Kidney epithelial cell (primary cell): ENCODE data around the gene THADA. TPM values are rescaled to one million over a fixed set of nuclear protein-coding genes. Genes with fewer than 3 reads are reported as not detected.

Experiments used
- DNase-seq: peaks from one replicate; pipeline ENCODE4 v3.0.0-alpha.2; 2010; ENCODE audit warnings: low read depth
- H3K27me3 ChIP-seq: 2 replicates; pipeline ENCODE4 v1.6.0; 2011; ENCODE audit warnings: low read length; ENCODE audit not compliant: control insufficient read depth, insufficient read depth
- H3K36me3 ChIP-seq: 2 replicates; pipeline ENCODE4 v1.5.1; 2011; ENCODE audit warnings: low read length; ENCODE audit not compliant: control insufficient read depth, insufficient read depth
- H3K4me3 ChIP-seq: 2 replicates; pipeline ENCODE4 v1.5.1; 2011; ENCODE audit warnings: low read depth, mild to moderate bottlenecking, control low read depth, low read length
- total RNA-seq: library from RNA; depleted of rRNA; stranded (reverse); fragments of >200 nt; gene quantifications from 2 replicates; pipeline ENCODE4 v1.2.3, GENCODE V29; 2015
- TF ChIP-seq, protein P1 (sequence below): IDR thresholded peaks from 2 replicates; pipeline ENCODE4 v1.5.1; 2011; ENCODE audit warnings: mild to moderate bottlenecking, moderate library complexity, low read length, control low read depth, inconsistent platforms; ENCODE audit not compliant: insufficient read depth, poor library complexity, severe bottlenecking

THADA gene
- total RNA-seq, 1 donor from 2014 or later, result 21.5 TPM

GRCh38 chr2:43266711-43267111 lies 329.1 kb downstream of the THADA start:
- DNase-seq, result no peak
- TF ChIP-seq, protein P1, sequence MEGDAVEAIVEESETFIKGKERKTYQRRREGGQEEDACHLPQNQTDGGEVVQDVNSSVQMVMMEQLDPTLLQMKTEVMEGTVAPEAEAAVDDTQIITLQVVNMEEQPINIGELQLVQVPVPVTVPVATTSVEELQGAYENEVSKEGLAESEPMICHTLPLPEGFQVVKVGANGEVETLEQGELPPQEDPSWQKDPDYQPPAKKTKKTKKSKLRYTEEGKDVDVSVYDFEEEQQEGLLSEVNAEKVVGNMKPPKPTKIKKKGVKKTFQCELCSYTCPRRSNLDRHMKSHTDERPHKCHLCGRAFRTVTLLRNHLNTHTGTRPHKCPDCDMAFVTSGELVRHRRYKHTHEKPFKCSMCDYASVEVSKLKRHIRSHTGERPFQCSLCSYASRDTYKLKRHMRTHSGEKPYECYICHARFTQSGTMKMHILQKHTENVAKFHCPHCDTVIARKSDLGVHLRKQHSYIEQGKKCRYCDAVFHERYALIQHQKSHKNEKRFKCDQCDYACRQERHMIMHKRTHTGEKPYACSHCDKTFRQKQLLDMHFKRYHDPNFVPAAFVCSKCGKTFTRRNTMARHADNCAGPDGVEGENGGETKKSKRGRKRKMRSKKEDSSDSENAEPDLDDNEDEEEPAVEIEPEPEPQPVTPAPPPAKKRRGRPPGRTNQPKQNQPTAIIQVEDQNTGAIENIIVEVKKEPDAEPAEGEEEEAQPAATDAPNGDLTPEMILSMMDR, result no peak
- no peak overlapping the region for H3K4me3 ChIP-seq
- no peaks in the 10 kb centered on the region for H3K36me3 ChIP-seq
- no peaks in the 10 kb centered on the region for H3K27me3 ChIP-seq

DNA sequence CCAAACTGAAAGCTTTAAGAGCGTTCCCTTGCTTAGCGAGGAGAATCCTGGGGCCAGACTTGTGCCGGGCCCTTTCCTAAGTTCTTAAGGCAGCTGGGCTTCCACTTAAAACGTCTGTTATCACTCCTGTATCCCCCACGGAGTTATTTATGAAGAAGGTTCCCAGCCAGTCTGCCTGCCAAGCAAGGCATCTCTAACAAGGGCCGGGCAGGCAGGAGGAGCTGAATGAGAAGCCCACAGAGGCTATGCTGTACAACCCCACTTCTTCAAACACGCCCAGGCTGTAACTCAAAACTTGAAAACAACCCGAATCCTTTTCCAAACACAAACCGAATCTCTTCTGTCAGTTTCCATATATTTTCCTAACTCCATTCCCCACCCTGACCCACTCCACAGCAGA lies 330.4 kb downstream of the THADA start:
- no peak for DNase-seq
- TF ChIP-seq, protein P1, result no peak
- H3K36me3 ChIP-seq, result no peaks in the 10 kb centered on the region
- H3K27me3 ChIP-seq, result no peaks in the 10 kb centered on the region
- H3K4me3 ChIP-seq, result no peak overlapping the region

DNA sequence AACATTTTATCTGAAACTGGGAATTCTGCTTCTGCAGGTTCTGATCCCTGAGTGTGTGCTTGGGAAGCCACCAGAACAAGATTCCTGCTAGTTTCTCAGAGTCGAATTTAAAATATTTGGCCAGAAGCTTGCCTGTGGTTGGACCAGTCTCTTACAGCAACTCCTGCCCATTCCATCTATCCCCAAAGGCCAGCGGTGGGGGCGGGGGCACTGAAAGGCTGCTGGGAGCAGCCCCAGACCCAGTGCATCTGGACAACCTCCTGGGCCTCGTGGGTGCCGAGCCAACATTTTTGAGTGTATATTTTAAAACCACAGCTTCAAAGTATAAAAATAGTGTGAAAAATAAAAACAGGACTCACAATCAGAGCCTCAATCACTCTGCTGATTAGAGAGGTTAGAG lies 330.8 kb downstream of the THADA start:
- Histone ChIP-seq H3K27me3 (no peaks in the 10 kb centered on the region), H3K36me3 (no peaks in the 10 kb centered on the region), H3K4me3 (no peak overlapping the region)
- DNase-seq, result no peak
- TF ChIP-seq, protein P1, result no peak

GRCh38 chr2:43262951-43263350 lies 332.9 kb downstream of the THADA start:
- TF ChIP-seq, protein P1, result no peak
- no peaks in the 10 kb centered on the region for H3K27me3 ChIP-seq
- no peak for DNase-seq
- no peaks in the 10 kb centered on the region for H3K36me3 ChIP-seq
- H3K4me3 ChIP-seq, result no peak overlapping the region

DNA sequence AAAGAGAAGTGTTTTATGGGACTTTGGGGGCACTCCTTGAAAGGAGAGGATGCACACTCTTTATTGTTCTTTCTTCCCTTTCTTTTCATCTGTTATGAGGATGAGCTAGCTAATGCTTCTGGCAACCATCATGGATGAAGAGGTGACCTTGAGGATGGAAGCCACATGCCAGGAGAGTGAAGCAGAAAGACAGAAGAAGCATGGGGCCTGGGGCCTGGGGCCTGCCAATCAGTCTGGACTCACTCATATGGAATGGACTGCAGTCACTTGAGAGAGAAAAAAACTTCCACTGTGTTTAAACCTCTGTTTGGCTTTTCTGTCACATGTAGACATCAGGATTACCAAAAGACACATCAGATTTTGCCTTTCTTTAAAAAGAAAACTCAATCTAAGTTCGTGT lies 333.6 kb downstream of the THADA start:
- TF ChIP-seq, protein P1, result no peak
- H3K36me3 ChIP-seq, result no peaks in the 10 kb centered on the region
- no peak overlapping the region for H3K4me3 ChIP-seq
- H3K27me3 ChIP-seq, result no peaks in the 10 kb centered on the region
- no peak for DNase-seq

DNA sequence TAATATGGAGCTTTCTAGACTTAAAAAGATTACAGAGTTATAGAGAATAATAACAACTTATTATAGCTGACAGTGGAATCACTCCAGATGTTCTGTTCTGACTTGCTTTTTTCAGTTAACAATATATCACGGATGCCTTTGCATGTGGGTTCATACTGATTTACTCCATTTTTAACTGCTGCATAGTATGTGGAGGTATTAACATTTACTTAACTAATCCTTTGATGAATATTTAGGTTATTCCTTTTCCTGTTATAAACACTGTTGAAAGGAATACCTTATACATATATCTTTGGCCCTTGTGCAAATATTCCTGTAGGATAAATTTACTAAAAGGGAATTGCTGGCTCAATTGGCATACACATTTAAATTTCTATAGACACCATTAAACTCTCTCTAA lies 336.3 kb downstream of the THADA start:
- TF ChIP-seq, protein P1, result no peak
- DNase-seq, result no peak
- H3K36me3 ChIP-seq, result no peaks in the 10 kb centered on the region
- no peaks in the 10 kb centered on the region for H3K27me3 ChIP-seq
- H3K4me3 ChIP-seq, result no peak overlapping the region
